Osteocyte (in vitro differentiated cells): ENCODE data around the gene HIRA. TPM values are rescaled to one million over a fixed set of nuclear protein-coding genes. Genes with fewer than 3 reads are reported as not detected.

Experiments used
- DNase-seq: peaks from one replicate; pipeline ENCODE4 v3.0.0; 2021; ENCODE audit warnings: mixed read lengths; ENCODE audit not compliant: unreplicated experiment; ENCODE audit errors: extremely low spot score
- H3K27ac Mint-ChIP-seq: one replicate; pipeline ENCODE4 v1.8.0; 2021; ENCODE audit warnings: mild to moderate bottlenecking, mixed read lengths; ENCODE audit not compliant: unreplicated experiment
- H3K27me3 Mint-ChIP-seq: one replicate; pipeline ENCODE4 v1.8.0; 2021; ENCODE audit warnings: mixed read lengths; ENCODE audit not compliant: unreplicated experiment
- H3K36me3 Mint-ChIP-seq: one replicate; pipeline ENCODE4 v1.8.0; 2021; ENCODE audit warnings: mixed read lengths; ENCODE audit not compliant: unreplicated experiment
- H3K4me1 Mint-ChIP-seq: one replicate; pipeline ENCODE4 v1.8.0; 2021; ENCODE audit warnings: mixed read lengths; ENCODE audit not compliant: unreplicated experiment
- H3K4me3 Mint-ChIP-seq: one replicate; pipeline ENCODE4 v1.8.0; 2021; ENCODE audit warnings: mild to moderate bottlenecking, moderate library complexity, mixed read lengths; ENCODE audit not compliant: unreplicated experiment
- H3K9me3 Mint-ChIP-seq: one replicate; pipeline ENCODE4 v1.8.0; 2021; ENCODE audit warnings: mixed read lengths; ENCODE audit not compliant: unreplicated experiment
- CTCF ChIP-seq: fragments of 200-600 bp; sonication (generic); IDR thresholded peaks from 2 replicates; pipeline ENCODE4 v1.5.0; 2021; ENCODE audit warnings: antibody characterized with exemption, mild to moderate bottlenecking, moderate library complexity
- total RNA-seq: library from RNA; stranded (reverse); gene quantifications from 2 replicates; pipeline ENCODE4 v1.2.1, GENCODE V29; 2021

The HIRA gene
- total RNA-seq, 1 donor from 2014 or later, result 33.2 TPM

- no peak overlapping the region for H3K27ac Mint-ChIP-seq
- no peaks in the 10 kb centered on the region for H3K4me1 Mint-ChIP-seq
- TF ChIP-seq CTCF, result no peak
- peaks cover 26% of the 10 kb centered on the region for H3K36me3 Mint-ChIP-seq
- H3K9me3 Mint-ChIP-seq, result no peaks in the 10 kb centered on the region
- H3K4me3 Mint-ChIP-seq, result no peak overlapping the region
- H3K27me3 Mint-ChIP-seq, result no peaks in the 10 kb centered on the region
- DNase-seq, result no peak
Observed at GRCh38 chr22:19396934-19397733, 34.4 kb downstream of the HIRA start.

- Mint-ChIP-seq H3K27ac (no peak overlapping the region), H3K9me3 (no peaks in the 10 kb centered on the region), H3K4me1 (no peaks in the 10 kb centered on the region), H3K4me3 (no peak overlapping the region), H3K27me3 (no peaks in the 10 kb centered on the region), H3K36me3 (peaks cover 23% of the 10 kb centered on the region)
- no peak for TF ChIP-seq CTCF
- no peak for DNase-seq
Observed at GRCh38 chr22:19396561-19396933, 35.0 kb downstream of the HIRA start.

- H3K4me1 Mint-ChIP-seq, result no peaks in the 10 kb centered on the region
- H3K9me3 Mint-ChIP-seq, result no peaks in the 10 kb centered on the region
- H3K36me3 Mint-ChIP-seq, result peaks cover 26% of the 10 kb centered on the region
- H3K27ac Mint-ChIP-seq, result no peak overlapping the region
- H3K27me3 Mint-ChIP-seq, result no peaks in the 10 kb centered on the region
- TF ChIP-seq CTCF, result no peak
- no peak for DNase-seq
- H3K4me3 Mint-ChIP-seq, result no peak overlapping the region
Observed at GRCh38 chr22:19395276-19395675, 36.3 kb downstream of the HIRA start.

GRCh38 chr22:19394274-19395050, 37.1 kb downstream of the HIRA start:
- Mint-ChIP-seq H3K27ac (no peak overlapping the region), H3K4me1 (no peaks in the 10 kb centered on the region), H3K9me3 (no peaks in the 10 kb centered on the region), H3K27me3 (no peaks in the 10 kb centered on the region), H3K4me3 (no peak overlapping the region), H3K36me3 (peaks cover 32% of the 10 kb centered on the region)
- TF ChIP-seq CTCF, result no peak
- DNase-seq, result no peak

GRCh38 chr22:19393704-19394103, 37.8 kb downstream of the HIRA start:
- Mint-ChIP-seq H3K4me1 (no peaks in the 10 kb centered on the region), H3K27ac (no peak overlapping the region), H3K36me3 (peaks cover 33% of the 10 kb centered on the region), H3K4me3 (no peak overlapping the region), H3K27me3 (no peaks in the 10 kb centered on the region), H3K9me3 (no peaks in the 10 kb centered on the region)
- no peak for DNase-seq
- TF ChIP-seq CTCF, result no peak
